Stimulated activated CD8-positive, alpha-beta memory T cell treated with anti-CD3 and anti-CD28 coated beads, Interleukin-7, amount 100 ng/mL, for 48 hours (primary cell): Measurements from ENCODE around the gene TNFAIP3.
"Not testable (repeated sequence)": the region's sequence is repeated elsewhere in the genome, so short reads cannot be mapped to it uniquely, and the experiment has no call there.

Experiments used
- DNase-seq, 2 donors: peaks; one replicate each; pipeline ENCODE4 v3.0.0-alpha.2; 2020; ENCODE audit warnings: low read depth in 1 of 2; ENCODE audit errors: extremely low read depth in 1 of 2

TNFAIP3 gene

GRCh38 chr6:137844327-137844726, 22.7 kb upstream of the TNFAIP3 start:
- DNase-seq, result not testable (repeated sequence)

- not testable (repeated sequence) for DNase-seq
Measured at GRCh38 chr6:137844773-137845172, 22.3 kb upstream of the TNFAIP3 start.

GRCh38 chr6:137845460-137845859, 21.6 kb upstream of the TNFAIP3 start:
- no peak for DNase-seq

- DNase-seq, result no peak
Measured at GRCh38 chr6:137846274-137846673, 20.8 kb upstream of the TNFAIP3 start.

- DNase-seq, result no peak
Measured at GRCh38 chr6:137846772-137847313, 20.2 kb upstream of the TNFAIP3 start.

GRCh38 chr6:137847748-137848147, 19.3 kb upstream of the TNFAIP3 start:
- no peak for DNase-seq

- no peak for DNase-seq
Measured at GRCh38 chr6:137848672-137849071, 18.4 kb upstream of the TNFAIP3 start.

- DNase-seq, result no peak
Measured at GRCh38 chr6:137849181-137849980, 17.7 kb upstream of the TNFAIP3 start.

- DNase-seq, result no peak
Measured at GRCh38 chr6:137849981-137850714, 16.9 kb upstream of the TNFAIP3 start.

- no peak for DNase-seq
Measured at GRCh38 chr6:137850816-137851602, 16.1 kb upstream of the TNFAIP3 start.

- no peak for DNase-seq
Measured at GRCh38 chr6:137851669-137852068, 15.4 kb upstream of the TNFAIP3 start.

- no peak for DNase-seq
Measured at GRCh38 chr6:137852346-137852745, 14.7 kb upstream of the TNFAIP3 start.

GRCh38 chr6:137852811-137853210, 14.2 kb upstream of the TNFAIP3 start:
- DNase-seq, result no peak

GRCh38 chr6:137853569-137854213, 13.4 kb upstream of the TNFAIP3 start:
- no peak for DNase-seq

GRCh38 chr6:137856138-137856898, 10.7 kb upstream of the TNFAIP3 start:
- no peak for DNase-seq

- DNase-seq, result no peak
Measured at GRCh38 chr6:137859025-137859424, 8.0 kb upstream of the TNFAIP3 start.

GRCh38 chr6:137860394-137861005, 6.6 kb upstream of the TNFAIP3 start:
- DNase-seq, result no peak

GRCh38 chr6:137861550-137862337, 5.3 kb upstream of the TNFAIP3 start:
- no peak for DNase-seq
